GM19023 (cell line): Measurements from ENCODE around the gene CGN.

Experiments
- ATAC-seq: cut with Tn5 transposase; IDR thresholded peaks from one replicate; pipeline ENCODE4 v1.9.1; 2021; ENCODE audit warnings: mild to moderate bottlenecking, moderate library complexity; ENCODE audit not compliant: unreplicated experiment

Gene CGN

DNA sequence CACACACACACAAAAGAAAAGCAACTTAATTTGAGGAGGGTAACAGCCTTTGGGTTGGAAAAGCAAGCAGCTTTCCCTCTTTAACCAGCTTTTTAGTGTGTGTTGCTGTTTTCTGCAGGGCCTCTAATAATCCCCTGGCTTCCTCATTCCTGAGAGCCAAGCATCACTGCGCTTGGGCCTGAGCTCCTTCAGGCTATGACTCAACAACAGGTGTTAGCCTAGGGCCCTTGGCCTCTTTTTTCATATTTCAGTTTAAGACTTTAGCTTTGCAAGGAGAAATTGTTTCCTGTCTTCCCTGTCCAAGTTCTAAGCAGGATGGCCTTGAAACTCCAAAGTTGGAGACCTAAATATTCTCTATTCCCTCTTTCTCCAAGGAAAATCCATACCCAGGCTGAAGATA is 74.4 kb downstream of the CGN start:
- ATAC-seq = no peak
